A549 (cell line): ENCODE measurements around the gene SMG6.

Experiments used
- BHLHE40 ChIP-seq: IDR thresholded peaks from 2 replicates; pipeline ENCODE4 v1.6.1; 2012; ENCODE audit warnings: low read depth, low read length, inconsistent platforms
- CTCF ChIP-seq: fragments of >200 bp; sonication (Bioruptor Twin); formaldehyde crosslinking; IDR thresholded peaks from 3 replicates; pipeline ENCODE4 v1.5.1; 2016
- JUNB ChIP-seq: fragments of >200 bp; sonication (Bioruptor Twin); formaldehyde crosslinking; IDR thresholded peaks from 2 replicates; pipeline ENCODE4 v1.6.1; 2016
- MAZ ChIP-seq: fragments of 150-350 bp; IDR thresholded peaks from 2 replicates; pipeline ENCODE4 v1.6.1; 2014; ENCODE audit warnings: antibody characterized with exemption, low read depth, low read length, borderline replicate concordance
- MYC ChIP-seq: IDR thresholded peaks from 2 replicates; pipeline ENCODE4 v1.6.1; 2012; ENCODE audit warnings: mild to moderate bottlenecking, inconsistent platforms, low read length, improper control_type of control experiment, borderline replicate concordance
- NFE2L2 ChIP-seq: fragments of 150-350 bp; conservative IDR thresholded peaks from 2 replicates; pipeline ENCODE4 v1.6.1; 2014; ENCODE audit warnings: low read length
- NR3C1 ChIP-seq: fragments of >200 bp; sonication (Bioruptor Twin); formaldehyde crosslinking; IDR thresholded peaks from 3 replicates; pipeline ENCODE4 v1.6.1; 2017
- PHF8 ChIP-seq: fragments of 200-600 bp; sonication (generic); IDR thresholded peaks from 2 replicates; pipeline ENCODE4 v1.6.1; 2016; ENCODE audit warnings: low read depth, mild to moderate bottlenecking, antibody characterized with exemption, moderate library complexity, borderline replicate concordance
- POLR2A ChIP-seq: IDR thresholded peaks from 2 replicates; pipeline ENCODE4 v1.6.1; 2012; ENCODE audit warnings: mild to moderate bottlenecking, low read length
- POLR2AphosphoS2 ChIP-seq: conservative IDR thresholded peaks from 2 replicates; pipeline ENCODE4 v1.6.1; 2012; ENCODE audit warnings: low read length, improper control_type of control experiment, inconsistent platforms
- SMC3 ChIP-seq: fragments of >200 bp; sonication (Bioruptor Twin); formaldehyde crosslinking; IDR thresholded peaks from 3 replicates; pipeline ENCODE4 v1.6.1; 2018; ENCODE audit warnings: inconsistent platforms
- ZSCAN20 ChIP-seq: fragments of 250-450 bp; sonication (Bioruptor Pico); IDR thresholded peaks from 2 replicates; pipeline ENCODE4 v1.8.0; 2022; ENCODE audit warnings: mild to moderate bottlenecking, moderate library complexity
- TF ChIP-seq, protein P1 (sequence below): fragments of 200-600 bp; sonication (generic); IDR thresholded peaks from 2 replicates; pipeline ENCODE4 v1.6.1; 2016; ENCODE audit warnings: antibody characterized with exemption, mild to moderate bottlenecking, moderate library complexity
- TF ChIP-seq, protein P2 (sequence below): fragments of >200 bp; sonication (Bioruptor Twin); formaldehyde crosslinking; IDR thresholded peaks from 3 replicates; pipeline ENCODE4 v1.6.1; 2016

DNA sequence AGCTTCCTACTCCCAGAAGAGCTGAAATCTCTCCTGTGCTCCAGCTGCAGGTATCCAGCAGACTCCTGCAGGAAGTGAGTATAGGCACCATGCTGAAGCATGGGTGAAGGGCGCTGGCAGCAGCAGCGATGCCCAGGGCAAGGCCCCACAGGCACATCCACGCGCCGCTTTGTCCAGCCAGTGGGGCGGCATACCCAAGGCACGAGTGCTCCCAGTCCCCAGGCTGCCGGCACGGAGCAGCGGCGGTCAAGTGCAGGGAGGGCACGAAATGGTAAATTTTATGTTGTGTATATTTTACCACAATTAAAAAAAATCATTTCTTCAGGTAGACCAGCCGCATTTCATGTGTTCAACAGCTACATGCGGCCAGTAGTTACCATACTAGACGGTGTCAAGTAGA, 175.6 kb downstream of the SMG6 start:
- TF ChIP-seq BHLHE40 (no peak), CTCF (no peak), POLR2A (no peak), MYC (no peak), JUNB (no peak), NFE2L2 (no peak), SMC3 (no peak), PHF8 (no peak), NR3C1 (no peak), POLR2AphosphoS2 (no peak), ZSCAN20 (CRISPR knock-in tag) (no peak), MAZ (no peak)
- TF ChIP-seq, protein P1, sequence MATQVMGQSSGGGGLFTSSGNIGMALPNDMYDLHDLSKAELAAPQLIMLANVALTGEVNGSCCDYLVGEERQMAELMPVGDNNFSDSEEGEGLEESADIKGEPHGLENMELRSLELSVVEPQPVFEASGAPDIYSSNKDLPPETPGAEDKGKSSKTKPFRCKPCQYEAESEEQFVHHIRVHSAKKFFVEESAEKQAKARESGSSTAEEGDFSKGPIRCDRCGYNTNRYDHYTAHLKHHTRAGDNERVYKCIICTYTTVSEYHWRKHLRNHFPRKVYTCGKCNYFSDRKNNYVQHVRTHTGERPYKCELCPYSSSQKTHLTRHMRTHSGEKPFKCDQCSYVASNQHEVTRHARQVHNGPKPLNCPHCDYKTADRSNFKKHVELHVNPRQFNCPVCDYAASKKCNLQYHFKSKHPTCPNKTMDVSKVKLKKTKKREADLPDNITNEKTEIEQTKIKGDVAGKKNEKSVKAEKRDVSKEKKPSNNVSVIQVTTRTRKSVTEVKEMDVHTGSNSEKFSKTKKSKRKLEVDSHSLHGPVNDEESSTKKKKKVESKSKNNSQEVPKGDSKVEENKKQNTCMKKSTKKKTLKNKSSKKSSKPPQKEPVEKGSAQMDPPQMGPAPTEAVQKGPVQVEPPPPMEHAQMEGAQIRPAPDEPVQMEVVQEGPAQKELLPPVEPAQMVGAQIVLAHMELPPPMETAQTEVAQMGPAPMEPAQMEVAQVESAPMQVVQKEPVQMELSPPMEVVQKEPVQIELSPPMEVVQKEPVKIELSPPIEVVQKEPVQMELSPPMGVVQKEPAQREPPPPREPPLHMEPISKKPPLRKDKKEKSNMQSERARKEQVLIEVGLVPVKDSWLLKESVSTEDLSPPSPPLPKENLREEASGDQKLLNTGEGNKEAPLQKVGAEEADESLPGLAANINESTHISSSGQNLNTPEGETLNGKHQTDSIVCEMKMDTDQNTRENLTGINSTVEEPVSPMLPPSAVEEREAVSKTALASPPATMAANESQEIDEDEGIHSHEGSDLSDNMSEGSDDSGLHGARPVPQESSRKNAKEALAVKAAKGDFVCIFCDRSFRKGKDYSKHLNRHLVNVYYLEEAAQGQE = no peak
- TF ChIP-seq, protein P2, sequence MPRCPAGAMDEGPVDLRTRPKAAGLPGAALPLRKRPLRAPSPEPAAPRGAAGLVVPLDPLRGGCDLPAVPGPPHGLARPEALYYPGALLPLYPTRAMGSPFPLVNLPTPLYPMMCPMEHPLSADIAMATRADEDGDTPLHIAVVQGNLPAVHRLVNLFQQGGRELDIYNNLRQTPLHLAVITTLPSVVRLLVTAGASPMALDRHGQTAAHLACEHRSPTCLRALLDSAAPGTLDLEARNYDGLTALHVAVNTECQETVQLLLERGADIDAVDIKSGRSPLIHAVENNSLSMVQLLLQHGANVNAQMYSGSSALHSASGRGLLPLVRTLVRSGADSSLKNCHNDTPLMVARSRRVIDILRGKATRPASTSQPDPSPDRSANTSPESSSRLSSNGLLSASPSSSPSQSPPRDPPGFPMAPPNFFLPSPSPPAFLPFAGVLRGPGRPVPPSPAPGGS = no peak
